Breast epithelium (tissue), 4 donors: ENCODE measurements around the gene FRMPD1. TPM values are rescaled to one million over a fixed set of nuclear protein-coding genes. Genes with fewer than 3 reads are reported as not detected.
"Not testable (repeated sequence)": the region's sequence is repeated elsewhere in the genome, so short reads cannot be mapped to it uniquely, and the experiment has no call there.

ENCODE experiments used
- DNase-seq, 2 donors: peaks; one replicate each; pipeline ENCODE4 v3.0.0-alpha.2; 2019; ENCODE audit warnings: low spot score in 2 of 2
- H3K27ac ChIP-seq, 2 donors: fragments of 200-600 bp; sonication (generic) in 1 of 2; one replicate each; pipeline ENCODE4 v1.5.1; 2016 to 2019; ENCODE audit warnings: mild to moderate bottlenecking in 1 of 2
- H3K27me3 ChIP-seq, 2 donors: fragments of 200-600 bp; sonication (generic) in 1 of 2; one replicate each; pipeline versions ENCODE4 v1.5.1 to v1.6.0; 2017 to 2019; ENCODE audit warnings: control low read depth in 1 of 2, mild to moderate bottlenecking in 1 of 2
- H3K36me3 ChIP-seq: fragments of 200-600 bp; one replicate; pipeline ENCODE4 v1.5.1; 2019
- H3K4me1 ChIP-seq, 2 donors: fragments of 200-600 bp; sonication (generic); one replicate each; pipeline ENCODE4 v1.5.1; 2016 to 2019; ENCODE audit warnings: control low read depth in 1 of 2
- H3K4me3 ChIP-seq, 3 donors: fragments of 200-600 bp; sonication (generic); 1 replicate in 2 of 3; 2 replicates in 1 of 3; pipeline ENCODE4 v1.5.1; 2016 to 2019; ENCODE audit warnings: mild to moderate bottlenecking in 3 of 3, moderate library complexity in 2 of 3
- H3K9me3 ChIP-seq, 2 donors: fragments of 200-600 bp; sonication (generic) in 1 of 2; one replicate each; pipeline ENCODE4 v1.5.1; 2016 to 2019; ENCODE audit warnings: control low read depth in 1 of 2
- POLR2A ChIP-seq: fragments of 450-650 bp; IDR thresholded peaks from one replicate; pipeline ENCODE4 v1.6.1; 2016; ENCODE audit warnings: antibody characterized with exemption, mild to moderate bottlenecking, moderate library complexity
- POLR2AphosphoS5 ChIP-seq, 3 donors: sonication (generic); formaldehyde crosslinking; IDR thresholded peaks; one replicate each; pipeline ENCODE4 v1.6.1; 2017; ENCODE audit warnings: antibody characterized with exemption in 3 of 3
- intact Hi-C: fragments of 100-400 bp; cut with DNase I; formaldehyde crosslinking; loops from one replicate; pipeline ENCODE4 v1.15.1; 2023; ENCODE audit warnings: low total_unique reads
- total RNA-seq, 3 donors: library from RNA; depleted of rRNA; stranded (reverse); fragments of >200 nt; gene quantifications; one replicate each; pipeline ENCODE4 v1.1.0, GENCODE V29; 2016
- TF ChIP-seq, protein P1 (sequence below), 3 donors: fragments of 450-650 bp; IDR thresholded peaks; one replicate each; pipeline ENCODE4 v1.5.1; 2016 to 2017; ENCODE audit warnings: antibody characterized with exemption in 3 of 3, mild to moderate bottlenecking in 3 of 3, moderate library complexity in 3 of 3

FRMPD1 gene, protein sequence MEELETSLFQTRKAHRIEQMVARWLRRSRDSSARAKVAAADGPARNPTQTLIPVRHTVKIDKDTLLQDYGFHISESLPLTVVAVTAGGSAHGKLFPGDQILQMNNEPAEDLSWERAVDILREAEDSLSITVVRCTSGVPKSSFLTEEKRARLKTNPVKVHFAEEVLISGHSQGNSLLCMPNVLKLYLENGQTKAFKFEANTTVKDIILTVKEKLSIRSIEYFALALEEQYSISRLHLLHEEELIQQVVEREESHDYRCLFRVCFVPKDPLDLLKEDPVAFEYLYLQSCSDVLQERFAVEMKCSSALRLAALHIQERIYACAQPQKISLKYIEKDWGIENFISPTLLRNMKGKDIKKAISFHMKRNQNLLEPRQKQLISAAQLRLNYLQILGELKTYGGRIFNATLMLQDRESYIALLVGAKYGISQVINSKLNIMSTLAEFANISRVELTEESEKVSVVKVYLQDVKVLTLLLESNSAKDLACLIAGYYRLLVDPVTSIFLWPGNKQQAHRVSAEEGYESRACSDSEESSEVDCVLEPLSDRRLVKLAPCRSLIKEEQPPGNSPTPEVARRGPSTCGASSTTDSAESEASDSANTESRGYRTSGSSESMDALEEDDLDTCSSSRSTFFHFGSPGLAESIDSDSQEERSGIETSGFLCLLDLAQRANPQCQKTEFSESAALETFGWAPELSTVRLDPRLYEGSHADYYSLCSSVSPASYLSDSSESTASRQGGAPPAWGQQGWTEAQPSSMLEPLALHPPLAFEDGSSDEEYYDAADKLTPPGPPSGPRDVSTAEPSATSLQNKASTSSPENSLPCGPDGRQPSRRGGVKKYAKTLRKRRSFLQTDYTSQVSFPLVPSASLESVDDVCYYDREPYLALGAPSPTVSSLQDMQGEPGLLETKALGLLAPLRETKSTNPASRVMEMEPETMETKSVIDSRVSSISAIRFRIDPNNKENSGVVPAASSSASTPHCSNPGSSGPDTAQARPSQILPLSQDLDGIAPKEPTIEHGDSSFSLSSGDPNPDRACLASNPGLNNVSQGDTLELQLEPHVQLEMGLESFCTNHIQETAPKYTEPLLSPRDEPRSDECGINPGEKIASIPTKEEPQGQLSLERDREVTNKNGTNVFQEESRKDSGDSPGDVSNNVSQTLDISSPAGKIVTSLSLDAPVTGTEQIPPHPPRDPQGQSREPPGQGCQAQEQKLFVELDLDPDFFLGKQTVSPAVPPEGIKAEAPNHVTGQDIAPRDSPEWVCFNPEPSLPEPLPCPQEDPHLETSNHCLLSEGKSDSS (N-terminal part only)
- 1 to 10 TPM in 1 of 3 donors, under 1 TPM in 2; 0.16 to 1.6 (median 0.59) TPM for total RNA-seq

DNA sequence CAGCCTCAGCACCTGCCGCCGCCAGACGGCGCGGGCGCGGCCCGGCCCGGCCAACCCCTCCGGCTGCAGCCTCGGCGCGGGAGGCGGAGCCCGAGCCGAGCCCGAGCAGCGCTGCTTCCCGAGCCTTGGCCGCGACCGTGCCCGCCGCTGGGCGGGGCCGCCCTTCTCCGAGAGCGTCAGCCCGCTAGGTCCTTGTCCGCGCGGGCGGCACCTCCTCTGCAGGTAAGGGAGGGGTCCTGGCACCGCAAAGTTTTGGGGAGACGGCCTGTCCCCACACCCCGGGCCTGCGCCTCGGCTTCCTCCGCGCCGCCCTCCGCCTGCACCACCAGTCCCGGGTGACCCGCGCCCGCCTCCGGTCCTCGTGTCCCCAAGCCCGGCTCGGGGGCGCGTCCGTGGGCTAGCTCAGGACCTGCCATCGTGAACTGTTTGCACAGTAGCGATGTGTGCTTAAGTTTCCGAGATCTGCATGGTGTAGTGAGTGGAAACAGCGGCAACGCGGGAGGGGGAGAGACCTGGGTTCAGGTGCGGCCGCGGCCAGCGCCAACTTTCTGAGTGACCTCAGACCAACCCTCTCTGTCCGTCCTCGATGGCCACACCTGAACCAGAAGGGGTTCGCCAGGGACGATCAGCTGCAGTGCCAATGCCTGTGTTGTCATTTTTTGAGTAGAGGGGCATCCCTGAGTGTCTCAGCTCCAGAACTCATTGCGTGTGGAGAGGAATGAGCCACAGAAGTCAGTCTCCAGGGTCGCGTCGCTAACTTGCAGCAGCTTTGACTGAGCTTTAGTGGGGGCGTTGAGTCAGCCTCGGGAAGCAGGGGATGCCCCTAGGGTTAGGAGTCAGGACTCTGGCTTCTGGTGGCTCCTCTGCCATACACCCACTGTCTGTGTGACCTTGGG, at the start of gene FRMPD1:
Gene FRMPD1 (plus strand): TSS at position 82 of the 896 bp plus-strand sequence. CDS start 41,688 bp downstream, outside the sequence.
- H3K36me3 ChIP-seq = no peaks in the 10 kb centered on the region
- no peak within 1 kb of the TSS for H3K27ac ChIP-seq
- intact Hi-C loops = no loop called here
- TF ChIP-seq, protein P1, sequence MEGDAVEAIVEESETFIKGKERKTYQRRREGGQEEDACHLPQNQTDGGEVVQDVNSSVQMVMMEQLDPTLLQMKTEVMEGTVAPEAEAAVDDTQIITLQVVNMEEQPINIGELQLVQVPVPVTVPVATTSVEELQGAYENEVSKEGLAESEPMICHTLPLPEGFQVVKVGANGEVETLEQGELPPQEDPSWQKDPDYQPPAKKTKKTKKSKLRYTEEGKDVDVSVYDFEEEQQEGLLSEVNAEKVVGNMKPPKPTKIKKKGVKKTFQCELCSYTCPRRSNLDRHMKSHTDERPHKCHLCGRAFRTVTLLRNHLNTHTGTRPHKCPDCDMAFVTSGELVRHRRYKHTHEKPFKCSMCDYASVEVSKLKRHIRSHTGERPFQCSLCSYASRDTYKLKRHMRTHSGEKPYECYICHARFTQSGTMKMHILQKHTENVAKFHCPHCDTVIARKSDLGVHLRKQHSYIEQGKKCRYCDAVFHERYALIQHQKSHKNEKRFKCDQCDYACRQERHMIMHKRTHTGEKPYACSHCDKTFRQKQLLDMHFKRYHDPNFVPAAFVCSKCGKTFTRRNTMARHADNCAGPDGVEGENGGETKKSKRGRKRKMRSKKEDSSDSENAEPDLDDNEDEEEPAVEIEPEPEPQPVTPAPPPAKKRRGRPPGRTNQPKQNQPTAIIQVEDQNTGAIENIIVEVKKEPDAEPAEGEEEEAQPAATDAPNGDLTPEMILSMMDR (IDR thresholded peaks at IDR 0.05) = no peak
- TF ChIP-seq POLR2A (no peak), POLR2AphosphoS5 (IDR thresholded peaks at IDR 0.05) (no peak)
- H3K4me1 ChIP-seq = peaks cover 4 to 8% of the 10 kb centered on the region in 2 donors
- no peaks in the 10 kb centered on the region for H3K9me3 ChIP-seq
- peak within 1 kb of the TSS; percentile 48 to 75 (median 63) for H3K4me3 ChIP-seq
- peak; percentile 25 to 63 for DNase-seq
- peaks cover 0 to 15% of the 10 kb centered on the region in 2 donors for H3K27me3 ChIP-seq

GRCh38 chr9:37602061-37602460, 48.7 kb upstream of the FRMPD1 start:
- DNase-seq, H3K9me3 ChIP-seq, intact Hi-C loops, H3K4me3 ChIP-seq, H3K4me1 ChIP-seq, H3K36me3 ChIP-seq, H3K27me3 ChIP-seq: not testable (repeated sequence)
- H3K27ac ChIP-seq = peak overlapping the region in 1 of 2 donors; percentile 59

DNA sequence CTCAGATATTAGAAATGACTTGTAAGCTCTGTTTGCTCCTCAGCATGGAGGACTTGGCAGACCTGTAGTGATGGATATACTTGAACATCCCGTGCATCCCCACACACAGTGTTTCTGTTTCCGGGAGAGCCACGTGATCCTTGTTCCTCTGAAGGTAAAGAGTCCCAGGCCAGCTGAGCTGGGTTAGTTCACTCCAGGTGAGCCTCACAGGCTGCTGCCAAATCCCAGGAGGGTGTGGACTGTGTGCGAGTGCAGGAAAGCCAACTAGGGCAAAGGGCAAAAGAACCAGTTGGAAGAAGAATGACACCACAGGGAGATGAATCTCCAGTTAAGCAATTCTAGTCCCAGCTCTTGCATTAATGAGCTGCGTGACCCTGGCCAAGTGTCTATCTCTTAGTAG, 47.9 kb upstream of the FRMPD1 start:
- Histone ChIP-seq H3K9me3 (no peaks in the 10 kb centered on the region), H3K27ac (peak overlapping the region; percentile 56 to 59), H3K27me3 (no peaks in the 10 kb centered on the region), H3K36me3 (no peaks in the 10 kb centered on the region), H3K4me1 (peaks cover 0 to 6% of the 10 kb centered on the region in 2 donors), H3K4me3 (peak overlapping the region in 1 of 3 donors; percentile 17)
- peak; percentile 83 to 90 for DNase-seq
- TF ChIP-seq, protein P1 (IDR thresholded peaks at IDR 0.05) = no peak
- no peak for TF ChIP-seq POLR2A
- peak in 2 of 3 donors; percentile 24 to 27 for TF ChIP-seq POLR2AphosphoS5 (IDR thresholded peaks at IDR 0.05)
- intact Hi-C loops = no loop called here

DNA sequence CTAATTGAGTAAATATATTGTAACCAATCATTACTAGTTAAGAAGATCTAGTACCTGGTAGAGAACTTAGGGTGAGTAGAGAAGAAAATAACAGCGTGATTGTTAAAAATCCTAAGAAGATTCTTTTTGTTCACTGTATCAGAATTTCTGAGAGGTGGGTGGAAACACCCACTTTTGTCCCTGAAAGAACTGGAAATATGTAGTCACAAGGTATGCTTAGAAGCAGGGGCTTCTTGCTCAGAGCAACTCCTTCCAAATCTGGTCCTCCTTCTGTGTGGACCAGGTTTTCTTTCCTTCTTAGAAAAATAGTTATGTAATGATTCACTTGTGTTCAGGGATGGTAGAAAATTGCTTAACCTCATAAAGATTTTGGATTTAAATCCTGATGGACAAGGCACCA, 46.5 kb upstream of the FRMPD1 start:
- Histone ChIP-seq H3K4me3 (no peak overlapping the region), H3K27ac (no peak overlapping the region), H3K4me1 (peaks cover 0 to 6% of the 10 kb centered on the region in 2 donors), H3K36me3 (no peaks in the 10 kb centered on the region), H3K27me3 (no peaks in the 10 kb centered on the region), H3K9me3 (no peaks in the 10 kb centered on the region)
- TF ChIP-seq POLR2A = no peak
- no peak for TF ChIP-seq POLR2AphosphoS5 (IDR thresholded peaks at IDR 0.05)
- TF ChIP-seq, protein P1 (IDR thresholded peaks at IDR 0.05) = no peak
- DNase-seq = no peak
- intact Hi-C loops = no loop called here
